Testis (tissue), 3 donors: ENCODE results near the gene ARHGAP9. TPM values are rescaled to one million over a fixed set of nuclear protein-coding genes. Genes with fewer than 3 reads are reported as not detected.

Source experiments
- DNase-seq: peaks from one replicate; pipeline ENCODE4 v3.0.0-alpha.2; 2019
- H3K27ac ChIP-seq, 2 donors: fragments of 200-600 bp; sonication (generic); one replicate each; pipeline ENCODE4 v1.5.1; 2019
- H3K27me3 ChIP-seq: fragments of 200-600 bp; sonication (generic); one replicate; pipeline ENCODE4 v1.5.1; 2019
- H3K36me3 ChIP-seq: fragments of 200-600 bp; sonication (generic); one replicate; pipeline ENCODE4 v1.5.1; 2017; ENCODE audit warnings: low read depth; ENCODE audit errors: missing control alignments
- H3K4me1 ChIP-seq: fragments of 200-600 bp; sonication (generic); one replicate; pipeline ENCODE4 v1.5.1; 2019
- H3K4me3 ChIP-seq, 2 donors: fragments of 200-600 bp; sonication (generic); one replicate each; pipeline ENCODE4 v1.5.1; 2017 to 2019
- H3K9me3 ChIP-seq: fragments of 200-600 bp; sonication (generic); one replicate; pipeline ENCODE4 v1.5.1; 2017
- POLR2A ChIP-seq: fragments of 450-650 bp; IDR thresholded peaks from one replicate; pipeline ENCODE4 v1.6.1; 2017; ENCODE audit warnings: antibody characterized with exemption, mild to moderate bottlenecking, moderate library complexity
- WGBS, 2 donors: methylation state at CpG; one replicate each; pipeline ENCODE4 v1.1.5; 2018; 5-methylcytosine and 5-hydroxymethylcytosine counted together
- intact Hi-C: fragments of 100-400 bp; cut with DNase I; formaldehyde crosslinking; loops from one replicate; pipeline ENCODE4 v1.15.1; 2023; ENCODE audit warnings: low total_unique reads
- polyA plus RNA-seq: library from polyadenylated mRNA; stranded (reverse); fragments of 350-450 nt; fragmentation: Illumina TruSeq; extraction: RNeasy Lipid Tissue Mini Kit (QIAGEN cat#74804); gene quantifications from one replicate; pipeline ENCODE4 v1.2.3, GENCODE V29; 2014; ENCODE audit warnings: low read depth, low replicate concordance; ENCODE audit not compliant: insufficient read depth
- total RNA-seq, 2 donors: library from RNA; depleted of rRNA; stranded (reverse); fragments of >200 nt; gene quantifications; one replicate each; pipeline ENCODE4 v1.2.3, GENCODE V29; 2016
- TF ChIP-seq, protein P1 (sequence below), 3 experiments: fragments of 450-650 bp in 2 of 3; fragments of 200-600 bp in 1 of 3; sonication (generic) in 1 of 3; IDR thresholded peaks; one replicate each; pipeline ENCODE4 v1.5.1; 2016 to 2019; ENCODE audit warnings: antibody characterized with exemption in 3 of 3, mild to moderate bottlenecking in 2 of 3, moderate library complexity in 1 of 3

Gene ARHGAP9
- total and polyA plus RNA-seq, 3 donors from 2014 or later = 24.8 to 111 (median 29.2) TPM

- TF ChIP-seq, protein P1, sequence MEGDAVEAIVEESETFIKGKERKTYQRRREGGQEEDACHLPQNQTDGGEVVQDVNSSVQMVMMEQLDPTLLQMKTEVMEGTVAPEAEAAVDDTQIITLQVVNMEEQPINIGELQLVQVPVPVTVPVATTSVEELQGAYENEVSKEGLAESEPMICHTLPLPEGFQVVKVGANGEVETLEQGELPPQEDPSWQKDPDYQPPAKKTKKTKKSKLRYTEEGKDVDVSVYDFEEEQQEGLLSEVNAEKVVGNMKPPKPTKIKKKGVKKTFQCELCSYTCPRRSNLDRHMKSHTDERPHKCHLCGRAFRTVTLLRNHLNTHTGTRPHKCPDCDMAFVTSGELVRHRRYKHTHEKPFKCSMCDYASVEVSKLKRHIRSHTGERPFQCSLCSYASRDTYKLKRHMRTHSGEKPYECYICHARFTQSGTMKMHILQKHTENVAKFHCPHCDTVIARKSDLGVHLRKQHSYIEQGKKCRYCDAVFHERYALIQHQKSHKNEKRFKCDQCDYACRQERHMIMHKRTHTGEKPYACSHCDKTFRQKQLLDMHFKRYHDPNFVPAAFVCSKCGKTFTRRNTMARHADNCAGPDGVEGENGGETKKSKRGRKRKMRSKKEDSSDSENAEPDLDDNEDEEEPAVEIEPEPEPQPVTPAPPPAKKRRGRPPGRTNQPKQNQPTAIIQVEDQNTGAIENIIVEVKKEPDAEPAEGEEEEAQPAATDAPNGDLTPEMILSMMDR (IDR thresholded peaks at IDR 0.05) = peak; percentile 97 to 99 (median 99)
- no peak for TF ChIP-seq POLR2A
- H3K4me3 ChIP-seq = peak overlapping the region; percentile 64 to 68
- H3K4me1 ChIP-seq = peaks cover 23% of the 10 kb centered on the region
- no peaks in the 10 kb centered on the region for H3K27me3 ChIP-seq
- peak overlapping the region; percentile 51 to 90 for H3K27ac ChIP-seq
- 0% methylated on average over 16 to 24 of the region's 24 CpGs for WGBS, 2 donors
- H3K36me3 ChIP-seq = no peaks in the 10 kb centered on the region
- no peaks in the 10 kb centered on the region for H3K9me3 ChIP-seq
- intact Hi-C loops = no loop called here
- DNase-seq = peak; percentile 97
Observed at GRCh38 chr12:57459055-57459749, 20.5 kb downstream of the ARHGAP9 start.

- TF ChIP-seq, protein P1 (IDR thresholded peaks at IDR 0.05) = no peak
- no peak for TF ChIP-seq POLR2A
- DNase-seq = no peak
- intact Hi-C loops = no loop called here
- Histone ChIP-seq H3K9me3 (no peaks in the 10 kb centered on the region), H3K27ac (peak overlapping the region; percentile 51 to 90), H3K27me3 (no peaks in the 10 kb centered on the region), H3K4me1 (peaks cover 23% of the 10 kb centered on the region), H3K4me3 (peak overlapping the region; percentile 64 to 68), H3K36me3 (no peaks in the 10 kb centered on the region)
- 18 to 33% methylated on average over 3 of the region's 3 CpGs for WGBS, 2 donors
Observed at GRCh38 chr12:57458665-57459054, 21.0 kb downstream of the ARHGAP9 start.

DNA sequence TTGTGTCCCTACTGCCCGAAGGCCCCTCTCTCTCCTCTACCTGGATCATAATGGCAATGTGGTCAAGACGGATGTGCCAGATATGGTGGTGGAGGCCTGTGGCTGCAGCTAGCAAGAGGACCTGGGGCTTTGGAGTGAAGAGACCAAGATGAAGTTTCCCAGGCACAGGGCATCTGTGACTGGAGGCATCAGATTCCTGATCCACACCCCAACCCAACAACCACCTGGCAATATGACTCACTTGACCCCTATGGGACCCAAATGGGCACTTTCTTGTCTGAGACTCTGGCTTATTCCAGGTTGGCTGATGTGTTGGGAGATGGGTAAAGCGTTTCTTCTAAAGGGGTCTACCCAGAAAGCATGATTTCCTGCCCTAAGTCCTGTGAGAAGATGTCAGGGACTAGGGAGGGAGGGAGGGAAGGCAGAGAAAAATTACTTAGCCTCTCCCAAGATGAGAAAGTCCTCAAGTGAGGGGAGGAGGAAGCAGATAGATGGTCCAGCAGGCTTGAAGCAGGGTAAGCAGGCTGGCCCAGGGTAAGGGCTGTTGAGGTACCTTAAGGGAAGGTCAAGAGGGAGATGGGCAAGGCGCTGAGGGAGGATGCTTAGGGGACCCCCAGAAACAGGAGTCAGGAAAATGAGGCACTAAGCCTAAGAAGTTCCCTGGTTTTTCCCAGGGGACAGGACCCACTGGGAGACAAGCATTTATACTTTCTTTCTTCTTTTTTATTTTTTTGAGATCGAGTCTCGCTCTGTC is 22.8 kb downstream of the ARHGAP9 start:
- Histone ChIP-seq H3K9me3 (no peaks in the 10 kb centered on the region), H3K27me3 (no peaks in the 10 kb centered on the region), H3K36me3 (no peaks in the 10 kb centered on the region), H3K27ac (no peak overlapping the region), H3K4me3 (no peak overlapping the region), H3K4me1 (peaks cover 18% of the 10 kb centered on the region)
- TF ChIP-seq, protein P1 (IDR thresholded peaks at IDR 0.05) = no peak
- DNase-seq = no peak
- intact Hi-C loops = no loop called here
- WGBS, 2 donors = 87 to 95% methylated on average over 5 to 6 of the region's 6 CpGs

GRCh38 chr12:57456145-57456700 is 23.4 kb downstream of the ARHGAP9 start:
- no peak overlapping the region for H3K27ac ChIP-seq
- no peaks in the 10 kb centered on the region for H3K9me3 ChIP-seq
- no peaks in the 10 kb centered on the region for H3K36me3 ChIP-seq
- no peaks in the 10 kb centered on the region for H3K27me3 ChIP-seq
- TF ChIP-seq, protein P1 (IDR thresholded peaks at IDR 0.05) = peak; percentile 10 to 44 (median 26)
- no peak for TF ChIP-seq POLR2A
- intact Hi-C loops = no loop called here
- H3K4me1 ChIP-seq = peaks cover 19% of the 10 kb centered on the region
- peak; percentile 48 for DNase-seq
- 53 to 59% methylated on average over 4 to 15 of the region's 15 CpGs for WGBS, 2 donors
- no peak overlapping the region for H3K4me3 ChIP-seq
